K562 (cell line): ENCODE measurements around the gene UGP2. TPM values are rescaled to one million over a fixed set of nuclear protein-coding genes. Genes with fewer than 3 reads are reported as not detected.

ENCODE experiments used
- ATAC-seq: fragments of 200-7000 bp; cut with Tn5 transposase; 3 replicates; pipeline ENCODE4 v1.9.1; 2020; ENCODE audit warnings: moderate library complexity
- BruUV-seq: library from RNA; stranded (reverse); fragments of 400-500 nt; replicated peaks from 2 replicates; lab custom pipeline; 2021; lab: Mats Ljungman, UMichigan
- CTCF ChIA-PET: fragments of 300-600 bp; formaldehyde crosslinking; extraction: SDS; loops from one replicate; lab custom pipeline; 2021; ENCODE audit warnings: low intra/inter-chr PET ratio; lab: Yijun Ruan, JAX
- POLR2A ChIA-PET: fragments of 300-600, 350-650 bp; sonication (Branson Sonifier 250); formaldehyde crosslinking; extraction: SDS; loops from one replicate; lab custom pipeline; 2021; ENCODE audit warnings: antibody characterized with exemption, inconsistent platforms; lab: Yijun Ruan, JAX
- DNase-seq, 4 experiments: peaks; one replicate each; pipeline versions ENCODE4 v3.0.0 to v3.0.0-alpha.2; 2011 to 2018; ENCODE audit warnings: low spot score in 3 of 4, mixed read lengths in 3 of 4; ENCODE audit errors: extremely low read depth in 1 of 4
- FAIRE-seq: peaks from 2 replicates; lab custom pipeline; 2011; peaks lifted over from hg19 to GRCh38; lab: Jason Lieb, UNC
- H2AFZ ChIP-seq: 2 replicates; pipeline ENCODE4 v1.6.0; 2011; ENCODE audit warnings: low read depth, low read length, control low read depth, inconsistent platforms
- H3K27ac ChIP-seq: fragments of 200-600 bp; 3 replicates; pipeline ENCODE4 v1.8.0; 2011; ENCODE audit warnings: low read depth, mild to moderate bottlenecking, control low read depth, inconsistent platforms, low read length, moderate library complexity, mixed read lengths; ENCODE audit errors: extremely low read depth
- H3K27me3 ChIP-seq, 2 experiments: fragments of 300-600 bp in 1 of 2; 2 replicates in 1 of 2; 3 replicates in 1 of 2; pipeline versions ENCODE4 v1.6.0 to v1.8.0; 2011; ENCODE audit warnings: inconsistent platforms in 2 of 2, low read length in 2 of 2, mild to moderate bottlenecking in 1 of 2, mixed read lengths in 1 of 2, moderate library complexity in 1 of 2; ENCODE audit not compliant: control insufficient read depth in 2 of 2, insufficient read depth in 2 of 2
- H3K36me3 ChIP-seq: fragments of 300-600 bp; 3 replicates; pipeline ENCODE4 v1.8.0; 2011; ENCODE audit warnings: mild to moderate bottlenecking, low read length, inconsistent platforms; ENCODE audit not compliant: control insufficient read depth, insufficient read depth
- H3K4me1 ChIP-seq, 2 experiments: fragments of 200-600 bp in 1 of 2; replicated peaks in 1 of 2; 2 replicates in 1 of 2; 3 replicates in 1 of 2; pipeline versions ENCODE4 v1.5.1 to v1.8.0; 2011; ENCODE audit warnings: inconsistent platforms in 2 of 2, low read length in 2 of 2, mild to moderate bottlenecking in 1 of 2, mixed read lengths in 1 of 2, moderate library complexity in 1 of 2; ENCODE audit not compliant: control insufficient read depth in 2 of 2, insufficient read depth in 2 of 2
- H3K4me2 ChIP-seq: 2 replicates; pipeline ENCODE4 v1.6.1; 2011; ENCODE audit warnings: low read length, control low read depth, inconsistent platforms, mixed read lengths; ENCODE audit not compliant: insufficient read depth
- H3K4me3 ChIP-seq: fragments of 200-600 bp; sonication (generic), shearing (Covaris generic); 2 replicates; pipeline ENCODE4 v1.5.1; 2016; ENCODE audit warnings: control low read depth, inconsistent platforms
- H3K79me2 ChIP-seq: fragments of 200-600 bp; 3 replicates; pipeline ENCODE4 v1.8.0; 2011; ENCODE audit warnings: low read length, inconsistent platforms; ENCODE audit not compliant: control insufficient read depth, insufficient read depth
- H3K9ac ChIP-seq, 2 experiments: 2 replicates each; pipeline versions ENCODE4 v1.6.0 to v1.6.1; 2011; ENCODE audit warnings: low read depth in 2 of 2, low read length in 2 of 2, control low read depth in 1 of 2, inconsistent platforms in 1 of 2, mild to moderate bottlenecking in 1 of 2, mixed read lengths in 1 of 2; ENCODE audit not compliant: insufficient read depth in 1 of 2
- H3K9me1 ChIP-seq: one replicate; pipeline ENCODE4 v1.6.0; 2011; ENCODE audit warnings: inconsistent platforms, mild to moderate bottlenecking, low read length, moderate library complexity; ENCODE audit not compliant: control insufficient read depth, insufficient read depth
- H3K9me3 ChIP-seq: replicated peaks from 2 replicates; pipeline ENCODE4 v1.5.1; 2011; ENCODE audit warnings: low read depth, low read length, inconsistent platforms; ENCODE audit not compliant: control insufficient read depth, insufficient read depth
- H4K20me1 ChIP-seq: replicated peaks from 2 replicates; pipeline ENCODE4 v1.6.1; 2011; ENCODE audit warnings: low read length, inconsistent platforms, mixed read lengths; ENCODE audit not compliant: control insufficient read depth, insufficient read depth
- ARID1B ChIP-seq: fragments of 450-650 bp; IDR thresholded peaks from 2 replicates; pipeline ENCODE4 v1.6.1; 2016; ENCODE audit warnings: antibody characterized with exemption, mild to moderate bottlenecking, inconsistent platforms
- ARID3B ChIP-seq: fragments of 250-450 bp; sonication (Bioruptor Pico); IDR thresholded peaks from 2 replicates; pipeline ENCODE4 v1.4.0; 2020; ENCODE audit warnings: borderline replicate concordance
- EHMT2 ChIP-seq: fragments of 450-650 bp; IDR thresholded peaks from 2 replicates; pipeline ENCODE4 v1.6.1; 2018; ENCODE audit warnings: antibody characterized with exemption
- MYNN ChIP-seq, 2 experiments: sonication (generic); formaldehyde crosslinking in 1 of 2; IDR thresholded peaks; 2 replicates each; pipeline versions ENCODE4 v1.5.0 to v1.6.1; 2016 to 2020; ENCODE audit warnings: antibody characterized with exemption in 1 of 2, missing genetic modification reagents in 1 of 2
- SMC3 ChIP-seq: conservative IDR thresholded peaks from 2 replicates; pipeline ENCODE4 v1.6.1; 2011; ENCODE audit warnings: low read depth, low read length, improper control_type of control experiment; ENCODE audit not compliant: insufficient read depth
- USF1 ChIP-seq: sonication (generic); formaldehyde crosslinking; IDR thresholded peaks from 2 replicates; pipeline ENCODE4 v1.9.0; 2022; ENCODE audit warnings: mild to moderate bottlenecking, missing genetic modification reagents
- ZBTB33 ChIP-seq: sonication (generic); formaldehyde crosslinking; IDR thresholded peaks from 2 replicates; pipeline ENCODE4 v1.8.1; 2023; ENCODE audit warnings: mild to moderate bottlenecking, missing genetic modification reagents
- ZFX ChIP-seq: sonication (generic); formaldehyde crosslinking; IDR thresholded peaks from 2 replicates; pipeline ENCODE4 v1.8.0; 2022; ENCODE audit warnings: mild to moderate bottlenecking, missing genetic modification reagents, moderate library complexity
- ZNF232 ChIP-seq: sonication (generic); formaldehyde crosslinking; IDR thresholded peaks from 2 replicates; pipeline ENCODE4 v1.8.0; 2022; ENCODE audit warnings: mild to moderate bottlenecking, missing genetic modification reagents
- ZNF316 ChIP-seq: fragments of 450-650 bp; IDR thresholded peaks from 2 replicates; pipeline ENCODE4 v1.6.1; 2016
- ZNF79 ChIP-seq: fragments of 250-450 bp; sonication (Bioruptor Pico); IDR thresholded peaks from 2 replicates; pipeline ENCODE4 v1.4.0; 2020; ENCODE audit warnings: low read depth, mild to moderate bottlenecking, moderate library complexity
- WGBS: fragments of 100-300 bp; shearing (Covaris generic); methylation state at CpG from one replicate; pipeline ENCODE4 v1.1.6; 2016; ENCODE audit warnings: low coverage, mixed read lengths; ENCODE audit not compliant: insufficient coverage; ENCODE audit errors: missing lambda C conversion rate; 5-methylcytosine and 5-hydroxymethylcytosine counted together
- in situ Hi-C: fragments of 300-500 bp; cut with MboI; formaldehyde crosslinking; loops from 4 replicates; pipeline ENCODE4 v1.15.0; 2018; ENCODE audit warnings: inconsistent platforms, mixed read lengths
- intact Hi-C: fragments of 100-400 bp; cut with micrococcal nuclease; formaldehyde crosslinking; loops from 2 replicates; pipeline ENCODE4 v1.14.2; 2022
- polyA plus RNA-seq, 8 experiments: library from polyadenylated mRNA; depleted of rRNA in 4 of 8; stranded (reverse) in 5 of 8; unstranded in 3 of 8; fragments of >200 nt; fragmentation: Nextera tagmentation in 2 of 8; fragmentation: Illumina TruSeq in 1 of 8; extraction: Ambion mirVana in 2 of 8; extraction: Trizol in 1 of 8; gene quantifications; 2 replicates each; pipeline versions ENCODE4 v1.2.1 to v1.2.3, GENCODE V29; 2011 to 2014; ENCODE audit warnings: inconsistent platforms in 1 of 8, missing spikeins in 1 of 8
- total RNA-seq, 7 experiments: library from RNA; depleted of rRNA in 6 of 7; stranded (reverse); fragments of >200 nt in 6 of 7; fragmentation: Illumina TruSeq in 2 of 7; extraction: Trizol in 2 of 7; gene quantifications; 2 replicates each; pipeline versions ENCODE4 v1.2.1 to v1.2.3, GENCODE V29; 2011 to 2021; ENCODE audit warnings: low replicate concordance in 1 of 7
- TF ChIP-seq, protein P1 (sequence below): sonication (generic); formaldehyde crosslinking; IDR thresholded peaks from 2 replicates; pipeline ENCODE4 v1.9.0; 2022; ENCODE audit warnings: mild to moderate bottlenecking, missing genetic modification reagents
- TF ChIP-seq, protein P2 (sequence below), 3 experiments: IDR thresholded peaks in 2 of 3; conservative IDR thresholded peaks in 1 of 3; 2 replicates each; pipeline ENCODE4 v1.5.1; 2011 to 2012; ENCODE audit warnings: low read length in 3 of 3, mild to moderate bottlenecking in 3 of 3, control low read depth in 2 of 3, improper control_type of control experiment in 1 of 3, inconsistent platforms in 1 of 3, low read depth in 1 of 3, mixed read lengths in 1 of 3, moderate library complexity in 1 of 3; ENCODE audit not compliant: insufficient read depth in 2 of 3

The UGP2 gene
- total and polyA plus RNA-seq, 9 of the 15 experiments (the other 6 are each of a cell fraction or from before 2014, with no cell fraction given): 25.2 to 69.3 (median 58.9) TPM

- TF ChIP-seq, protein P1, sequence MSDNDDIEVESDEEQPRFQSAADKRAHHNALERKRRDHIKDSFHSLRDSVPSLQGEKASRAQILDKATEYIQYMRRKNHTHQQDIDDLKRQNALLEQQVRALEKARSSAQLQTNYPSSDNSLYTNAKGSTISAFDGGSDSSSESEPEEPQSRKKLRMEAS (CRISPR knock-in tag): no peak
- TF ChIP-seq ARID1B: no peak
Observed at GRCh38 chr2:63858291-63858690, 16.6 kb downstream of the UGP2 start (continued).

DNA sequence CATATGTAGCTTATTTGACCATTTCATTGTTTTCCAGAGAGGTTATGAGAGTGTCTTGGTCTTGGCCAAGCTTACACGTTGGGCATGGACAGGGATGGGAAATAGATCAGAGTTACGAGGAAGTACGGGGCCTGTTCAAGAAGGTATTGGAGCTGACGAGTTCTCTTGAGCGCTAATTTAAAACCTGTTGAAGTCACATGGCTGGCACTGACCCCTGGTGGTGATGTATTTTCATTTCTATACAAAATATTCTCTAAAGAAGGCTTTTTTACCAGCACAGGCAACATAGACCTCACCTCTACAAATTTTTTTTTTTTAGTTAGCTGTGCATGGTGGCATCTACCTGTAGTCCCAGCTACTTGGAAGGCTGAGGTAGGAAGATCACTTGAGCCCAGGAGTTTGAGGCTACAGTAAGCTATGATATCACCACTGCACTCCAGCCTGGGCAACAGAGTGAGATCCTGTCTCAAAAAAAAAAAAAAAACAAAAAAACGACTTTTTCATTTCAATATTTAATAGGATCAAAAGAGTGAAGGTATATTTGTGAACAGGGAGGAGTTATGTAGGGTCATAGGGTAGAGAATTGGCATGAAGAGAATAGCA lies 19.6 kb downstream of the UGP2 start:
- H3K36me3 ChIP-seq: peaks cover 80% of the 10 kb centered on the region
- CTCF ChIA-PET: interaction anchor here (0.6 to 3.2 kb wide), 3 partner anchors 19 to 169 kb away, joined by 6 to 25 read pairs (median 6); no protein-coding TSS in a partner anchor
- no peaks in the 10 kb centered on the region for H3K79me2 ChIP-seq
- no peaks in the 10 kb centered on the region for H3K9me1 ChIP-seq
- H3K4me3 ChIP-seq: no peak overlapping the region
- no peaks in the 10 kb centered on the region for H3K4me1 ChIP-seq
- FAIRE-seq (peak; percentile 78), DNase-seq (peak; percentile 39 to 68 (median 47)), ATAC-seq (peak; percentile 80)
- H3K9ac ChIP-seq: no peak overlapping the region
- POLR2A ChIA-PET: interaction anchor here (1.9 kb wide), 1 partner anchor 20 kb away, joined by 7 read pairs; the partner anchor contains the start of gene UGP2
- BruUV-seq: no TSS peak
- H3K4me2 ChIP-seq: no peak overlapping the region
- intact Hi-C loops: loop anchor here (2.0 kb wide), 1 partner anchor 169 kb away; no protein-coding TSS in a partner anchor
- 57% methylated on average over 6 of the region's 6 CpGs for WGBS
- no peaks in the 10 kb centered on the region for H3K27me3 ChIP-seq
- no peaks in the 10 kb centered on the region for H4K20me1 ChIP-seq
- in situ Hi-C loops: loop anchor here (5.0 kb wide), 1 partner anchor 164 kb away; no protein-coding TSS in a partner anchor
- H3K9me3 ChIP-seq: no peaks in the 10 kb centered on the region
- H3K27ac ChIP-seq: no peak overlapping the region
- H2AFZ ChIP-seq: no peak overlapping the region
- TF ChIP-seq EHMT2 (no peak), ZFX (no peak), USF1 (CRISPR knock-in tag) (no peak), SMC3 (peak; percentile 49), ZNF232 (CRISPR knock-in tag) (no peak), MYNN (IDR thresholded peaks at IDR 0.05) (no peak), MYNN (CRISPR knock-in tag; IDR thresholded peaks at IDR 0.05) (no peak), ZNF79 (no peak), ZBTB33 (CRISPR knock-in tag) (peak; percentile 94), ARID3B (CRISPR knock-in tag) (no peak), ZNF316 (no peak)
- TF ChIP-seq, protein P2, sequence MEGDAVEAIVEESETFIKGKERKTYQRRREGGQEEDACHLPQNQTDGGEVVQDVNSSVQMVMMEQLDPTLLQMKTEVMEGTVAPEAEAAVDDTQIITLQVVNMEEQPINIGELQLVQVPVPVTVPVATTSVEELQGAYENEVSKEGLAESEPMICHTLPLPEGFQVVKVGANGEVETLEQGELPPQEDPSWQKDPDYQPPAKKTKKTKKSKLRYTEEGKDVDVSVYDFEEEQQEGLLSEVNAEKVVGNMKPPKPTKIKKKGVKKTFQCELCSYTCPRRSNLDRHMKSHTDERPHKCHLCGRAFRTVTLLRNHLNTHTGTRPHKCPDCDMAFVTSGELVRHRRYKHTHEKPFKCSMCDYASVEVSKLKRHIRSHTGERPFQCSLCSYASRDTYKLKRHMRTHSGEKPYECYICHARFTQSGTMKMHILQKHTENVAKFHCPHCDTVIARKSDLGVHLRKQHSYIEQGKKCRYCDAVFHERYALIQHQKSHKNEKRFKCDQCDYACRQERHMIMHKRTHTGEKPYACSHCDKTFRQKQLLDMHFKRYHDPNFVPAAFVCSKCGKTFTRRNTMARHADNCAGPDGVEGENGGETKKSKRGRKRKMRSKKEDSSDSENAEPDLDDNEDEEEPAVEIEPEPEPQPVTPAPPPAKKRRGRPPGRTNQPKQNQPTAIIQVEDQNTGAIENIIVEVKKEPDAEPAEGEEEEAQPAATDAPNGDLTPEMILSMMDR (IDR thresholded peaks at IDR 0.05 in 2 of 3, conservative IDR thresholded peaks at IDR 0.05 in 1 of 3; ENCODE audit: insufficient read depth in 2 of 3, low read depth in 1 of 3, low read length in 3 of 3): peak; percentile 56 to 67 (median 61)
